Endothelial cell of umbilical vein (primary cell): Measurements from ENCODE around the gene RYR1. TPM values are rescaled to one million over a fixed set of nuclear protein-coding genes. Genes with fewer than 3 reads are reported as not detected.

Experiments used
- BruUV-seq: library from RNA; stranded (reverse); fragments of 400-500 nt; replicated peaks from 2 replicates; lab custom pipeline; 2021; lab: Mats Ljungman, UMichigan
- CTCF ChIA-PET: fragments of 300-600, 350-600 bp; sonication (Branson Sonifier 250); formaldehyde crosslinking; loops from one replicate; lab custom pipeline; 2021; ENCODE audit warnings: antibody characterized with exemption, inconsistent platforms; lab: Charles Lee
- POLR2A ChIA-PET: fragments of 300-600, 350-600 bp; sonication (Branson Sonifier 250); formaldehyde crosslinking; loops from one replicate; lab custom pipeline; 2021; ENCODE audit warnings: antibody characterized with exemption, inconsistent platforms; lab: Charles Lee
- DNase-seq: peaks from one replicate; pipeline ENCODE4 v3.0.0-alpha.2; 2011; ENCODE audit warnings: low read depth, low spot score
- FAIRE-seq: peaks from 2 replicates; lab custom pipeline; 2011; peaks lifted over from hg19 to GRCh38; lab: Jason Lieb, UNC
- H2AFZ ChIP-seq: 2 replicates; pipeline ENCODE4 v1.6.0; 2012; ENCODE audit warnings: low read depth, low read length, control low read depth, inconsistent platforms
- H3K27ac ChIP-seq: 2 replicates; pipeline ENCODE4 v1.5.1; 2011; ENCODE audit warnings: low read depth, mild to moderate bottlenecking, control low read depth, low read length, moderate library complexity; ENCODE audit not compliant: insufficient read depth
- H3K27me3 ChIP-seq, 2 experiments: 2 replicates each; pipeline versions ENCODE4 v1.6.0 to v1.6.1; 2011; ENCODE audit warnings: low read length in 2 of 2, mixed read lengths in 1 of 2; ENCODE audit not compliant: control insufficient read depth in 2 of 2, insufficient read depth in 2 of 2
- H3K36me3 ChIP-seq, 2 experiments: 2 replicates in 1 of 2; 3 replicates in 1 of 2; pipeline ENCODE4 v1.5.1; 2011; ENCODE audit warnings: low read length in 2 of 2, mild to moderate bottlenecking in 1 of 2, moderate library complexity in 1 of 2; ENCODE audit not compliant: control insufficient read depth in 2 of 2, insufficient read depth in 2 of 2; ENCODE audit errors: extremely low read depth in 1 of 2
- H3K4me1 ChIP-seq: 3 replicates; pipeline ENCODE4 v1.5.1; 2011; ENCODE audit warnings: mild to moderate bottlenecking, low read length; ENCODE audit not compliant: control insufficient read depth, insufficient read depth; ENCODE audit errors: extremely low read depth
- H3K4me2 ChIP-seq: 2 replicates; pipeline ENCODE4 v1.6.1; 2011; ENCODE audit warnings: low read length, control low read depth, mixed read lengths; ENCODE audit not compliant: insufficient read depth
- H3K4me3 ChIP-seq, 3 experiments: fragments of 200-600 bp in 1 of 3; sonication (generic), shearing (Covaris generic) in 1 of 3; replicated peaks in 1 of 3; 2 replicates each; pipeline ENCODE4 v1.5.1; 2011 to 2016; ENCODE audit warnings: control low read depth in 3 of 3, low read length in 3 of 3, mild to moderate bottlenecking in 2 of 3, inconsistent platforms in 1 of 3, low read depth in 1 of 3, moderate library complexity in 1 of 3; ENCODE audit not compliant: insufficient read depth in 1 of 3
- H3K79me2 ChIP-seq: 2 replicates; pipeline ENCODE4 v1.6.0; 2012; ENCODE audit warnings: low read length, inconsistent platforms; ENCODE audit not compliant: control insufficient read depth, insufficient read depth
- H3K9ac ChIP-seq: replicated peaks from 2 replicates; pipeline ENCODE3; 2011; ENCODE audit warnings: low read length, control low read depth; ENCODE audit not compliant: insufficient read depth; ENCODE audit errors: extremely low read depth
- H3K9me1 ChIP-seq: replicated peaks from 3 replicates; pipeline ENCODE4 v1.6.0; 2011; ENCODE audit warnings: mild to moderate bottlenecking, low read length; ENCODE audit not compliant: control insufficient read depth, insufficient read depth; ENCODE audit errors: extremely low read depth
- H3K9me3 ChIP-seq: replicated peaks from 2 replicates; pipeline ENCODE4 v1.5.1; 2012; ENCODE audit warnings: low read length, inconsistent platforms; ENCODE audit not compliant: control insufficient read depth, insufficient read depth
- H4K20me1 ChIP-seq: replicated peaks from 2 replicates; pipeline ENCODE3; 2011; ENCODE audit warnings: mild to moderate bottlenecking, low read length; ENCODE audit not compliant: control insufficient read depth, insufficient read depth; ENCODE audit errors: extremely low read depth
- CTCF ChIP-seq, 2 donors: IDR thresholded peaks; 1 replicate in 1 of 2; 2 replicates in 1 of 2; pipeline ENCODE4 v1.5.1; 2011; ENCODE audit warnings: low read length in 2 of 2, mild to moderate bottlenecking in 2 of 2, moderate library complexity in 2 of 2, control low read depth in 1 of 2, inconsistent platforms in 1 of 2, low read depth in 1 of 2; ENCODE audit not compliant: insufficient read depth in 1 of 2; ENCODE audit errors: extremely low read depth in 1 of 2
- EZH2 ChIP-seq: IDR thresholded peaks from 2 replicates; pipeline ENCODE4 v1.6.1; 2012; ENCODE audit warnings: borderline replicate concordance, low read depth, mild to moderate bottlenecking, moderate library complexity, low read length, inconsistent platforms; ENCODE audit not compliant: severe bottlenecking
- FOS ChIP-seq: IDR thresholded peaks from 2 replicates; pipeline ENCODE4 v1.6.1; 2011; ENCODE audit warnings: mild to moderate bottlenecking, low read length, moderate library complexity, borderline replicate concordance; ENCODE audit not compliant: insufficient read depth
- GATA2 ChIP-seq: IDR thresholded peaks from 2 replicates; pipeline ENCODE4 v1.7.0; 2011; ENCODE audit warnings: low read depth, mild to moderate bottlenecking, moderate library complexity, mixed read lengths, low read length; ENCODE audit not compliant: insufficient read length, insufficient read depth
- JUN ChIP-seq: IDR thresholded peaks from 2 replicates; pipeline ENCODE4 v1.6.1; 2011; ENCODE audit warnings: borderline replicate concordance, low read depth; ENCODE audit not compliant: insufficient read length, insufficient read depth
- MAX ChIP-seq: IDR thresholded peaks from 2 replicates; pipeline ENCODE4 v1.6.1; 2011; ENCODE audit not compliant: insufficient read depth, insufficient read length
- MYC ChIP-seq: IDR thresholded peaks from one replicate; pipeline ENCODE4 v1.6.1; 2011; ENCODE audit warnings: mild to moderate bottlenecking, low read depth, low read length
- POLR2A ChIP-seq: IDR thresholded peaks from 2 replicates; pipeline ENCODE4 v1.6.1; 2012; ENCODE audit warnings: low read depth, mild to moderate bottlenecking, control low read depth, low read length
- POLR2AphosphoS5 ChIP-seq: IDR thresholded peaks from 2 replicates; pipeline ENCODE4 v1.6.1; 2012; ENCODE audit warnings: low read depth, mild to moderate bottlenecking, control low read depth, low read length, moderate library complexity; ENCODE audit not compliant: insufficient read depth
- dilution Hi-C: fragments of 300-500 bp; cut with MboI; formaldehyde crosslinking; loops from one replicate; pipeline ENCODE4 v1.15.0; 2019; ENCODE audit warnings: low sequenced_read_pairs; ENCODE audit not compliant: extremely low pct_ligation_motif_present
- intact Hi-C: fragments of 100-400 bp; cut with micrococcal nuclease; formaldehyde crosslinking; loops from one replicate; pipeline ENCODE4 v1.10.0; 2022
- polyA plus RNA-seq, 4 experiments: library from polyadenylated mRNA; depleted of rRNA in 3 of 4; stranded (reverse) in 3 of 4; unstranded in 1 of 4; fragments of >200 nt; gene quantifications; 2 replicates each; pipeline versions ENCODE4 v1.2.1 to v1.2.3, GENCODE V29; 2011 to 2012; ENCODE audit warnings: missing spikeins in 1 of 4
- total RNA-seq: library from RNA; stranded (reverse); gene quantifications from 2 replicates; pipeline ENCODE4 v1.2.3, GENCODE V29; 2021

The RYR1 gene
- total and polyA plus RNA-seq, 2 donors (not counting 3 experiments of a cell fraction or from before 2014, with no cell fraction given): under 0.01 to 0.02 TPM

- no peaks in the 10 kb centered on the region for H3K36me3 ChIP-seq
- ChIA-PET CTCF (interaction anchor here (0.6 to 1.0 kb wide), 2 partner anchors 12 to 138 kb away, joined by 3 to 4 read pairs; partner anchors contain the start of gene ACTN4), POLR2A (no interaction called here)
- dilution Hi-C loops (no loop called here), intact Hi-C loops (no loop called here)
- no peaks in the 10 kb centered on the region for H3K9me1 ChIP-seq
- H3K4me2 ChIP-seq: no peak overlapping the region
- no peaks in the 10 kb centered on the region for H3K9me3 ChIP-seq
- no peak overlapping the region for H3K27ac ChIP-seq
- H3K9ac ChIP-seq: no peak overlapping the region
- DNase-seq (no peak), FAIRE-seq (no peak)
- H3K79me2 ChIP-seq: no peaks in the 10 kb centered on the region
- H3K27me3 ChIP-seq: no peaks in the 10 kb centered on the region
- no peaks in the 10 kb centered on the region for H4K20me1 ChIP-seq
- TF ChIP-seq POLR2A (no peak), MYC (no peak), POLR2AphosphoS5 (no peak), CTCF (IDR thresholded peaks at IDR 0.05; ENCODE audit: extremely low read depth in 1 of 2, insufficient read depth in 1 of 2, low read depth in 1 of 2, low read length in 2 of 2) (no peak), MAX (no peak), FOS (no peak), GATA2 (no peak), JUN (no peak), EZH2 (no peak)
- H3K4me3 ChIP-seq: no peak overlapping the region
- BruUV-seq: no TSS peak
- no peaks in the 10 kb centered on the region for H3K4me1 ChIP-seq
- no peak overlapping the region for H2AFZ ChIP-seq
These were observed 75.5 kb downstream of the RYR1 start for GRCh38 chr19:38509027-38509426.
